Skeletal muscle tissue (tissue), 4 donors: Measurements from ENCODE around the gene AKAP11. TPM values are rescaled to one million over a fixed set of nuclear protein-coding genes. Genes with fewer than 3 reads are reported as not detected.

ENCODE experiments used
- H3K27ac ChIP-seq: one replicate; pipeline ENCODE4 v1.7.0; 2013; ENCODE audit warnings: mild to moderate bottlenecking, low read depth, low read length, inconsistent platforms
- H3K27me3 ChIP-seq, 3 donors: one replicate each; pipeline ENCODE4 v1.7.0; 2013; ENCODE audit warnings: low read length in 3 of 3; ENCODE audit not compliant: control insufficient read depth in 3 of 3, insufficient read depth in 3 of 3
- H3K36me3 ChIP-seq, 3 donors: one replicate each; pipeline ENCODE4 v1.7.0; 2013; ENCODE audit warnings: low read length in 3 of 3; ENCODE audit not compliant: control insufficient read depth in 3 of 3, insufficient read depth in 3 of 3
- H3K4me1 ChIP-seq, 3 donors: one replicate each; pipeline ENCODE4 v1.7.0; 2013; ENCODE audit warnings: low read length in 3 of 3, mild to moderate bottlenecking in 3 of 3; ENCODE audit not compliant: control insufficient read depth in 3 of 3, insufficient read depth in 3 of 3
- H3K4me3 ChIP-seq, 3 donors: one replicate each; pipeline ENCODE4 v1.7.0; 2013; ENCODE audit warnings: low read length in 3 of 3
- H3K9ac ChIP-seq, 3 donors: one replicate each; pipeline ENCODE4 v1.7.0; 2013; ENCODE audit warnings: low read length in 3 of 3, mild to moderate bottlenecking in 3 of 3, moderate library complexity in 2 of 3, low read depth in 1 of 3
- H3K9me3 ChIP-seq, 3 donors: one replicate each; pipeline ENCODE4 v1.7.0; 2013; ENCODE audit warnings: low read length in 3 of 3; ENCODE audit not compliant: control insufficient read depth in 3 of 3
- total RNA-seq: library from RNA; depleted of rRNA; stranded (reverse); fragments of >200 nt; gene quantifications from one replicate; pipeline ENCODE4 v1.2.3, GENCODE V29; 2014
- donor health status: Osteomylitis.

AKAP11 gene
- total RNA-seq, 1 donor from 2014 or later, result 16.7 TPM

- Histone ChIP-seq H3K9me3 (no peaks in the 10 kb centered on the region), H3K27ac (no peak overlapping the region), H3K27me3 (no peaks in the 10 kb centered on the region), H3K4me3 (no peak overlapping the region), H3K36me3 (no peaks in the 10 kb centered on the region), H3K9ac (no peak overlapping the region), H3K4me1 (no peaks in the 10 kb centered on the region)
Observed at GRCh38 chr13:42369071-42369797, 97.3 kb downstream of the AKAP11 start.

- no peak overlapping the region for H3K27ac ChIP-seq
- H3K4me3 ChIP-seq, result no peak overlapping the region
- no peak overlapping the region for H3K9ac ChIP-seq
- no peaks in the 10 kb centered on the region for H3K27me3 ChIP-seq
- no peaks in the 10 kb centered on the region for H3K9me3 ChIP-seq
- H3K4me1 ChIP-seq, result no peaks in the 10 kb centered on the region
- no peaks in the 10 kb centered on the region for H3K36me3 ChIP-seq
Observed at GRCh38 chr13:42370229-42370628, 98.3 kb downstream of the AKAP11 start.

Other genes with a start within 250 kb of the AKAP11 start
- 8.4 TPM for gene DGKH, start 223.5 kb upstream of the AKAP11 start, total RNA-seq